HepG2 (cell line): ENCODE results near the gene HLA-DMB. TPM values are rescaled to one million over a fixed set of nuclear protein-coding genes. Genes with fewer than 3 reads are reported as not detected.
A peak's percentile ranks its signal among the peaks of the same experiment; 100 is the strongest.

ENCODE experiments used
- ASH2L ChIP-seq: fragments of 300-600, 200-600 bp; sonication (generic); IDR thresholded peaks from 2 replicates; pipeline ENCODE4 v1.7.0; 2017; ENCODE audit warnings: low read depth, mild to moderate bottlenecking, moderate library complexity, mixed read lengths, low read length; ENCODE audit not compliant: insufficient read length
- ATRX ChIP-seq: sonication (generic); formaldehyde crosslinking; IDR thresholded peaks from 2 replicates; pipeline ENCODE4 v1.4.0; 2020; ENCODE audit warnings: missing genetic modification reagents, borderline replicate concordance
- E2F2 ChIP-seq: sonication (generic); formaldehyde crosslinking; IDR thresholded peaks from 2 replicates; pipeline ENCODE4 v1.4.0; 2020; ENCODE audit warnings: missing genetic modification reagents, borderline replicate concordance
- FOXA1 ChIP-seq, 2 experiments: fragments of 450-650 bp in 1 of 2; sonication (generic) in 1 of 2; formaldehyde crosslinking in 1 of 2; IDR thresholded peaks; 2 replicates each; pipeline versions ENCODE4 v1.4.0 to v1.6.1; 2016 to 2020; ENCODE audit warnings: missing genetic modification reagents in 1 of 2
- PCBP1 ChIP-seq: fragments of 200-400 bp; formaldehyde crosslinking; IDR thresholded peaks from 2 replicates; pipeline ENCODE4 v1.6.1; 2017; ENCODE audit warnings: mild to moderate bottlenecking, low read depth, low read length, borderline replicate concordance
- PTBP1 ChIP-seq: fragments of 200-400 bp; formaldehyde crosslinking; IDR thresholded peaks from 2 replicates; pipeline ENCODE4 v1.6.1; 2018; ENCODE audit warnings: low read length, low read depth; ENCODE audit not compliant: poor library complexity, severe bottlenecking
- TFDP1 ChIP-seq: IDR thresholded peaks from 2 replicates; pipeline ENCODE4 v1.6.1; 2016; ENCODE audit warnings: missing compliant biosample characterization, missing genetic modification reagents, borderline replicate concordance
- TMF1 ChIP-seq: sonication (generic); formaldehyde crosslinking; IDR thresholded peaks from 2 replicates; pipeline ENCODE4 v1.8.1; 2022; ENCODE audit warnings: low read depth, missing genetic modification reagents
- ZBTB14 ChIP-seq: sonication (generic); formaldehyde crosslinking; IDR thresholded peaks from 2 replicates; pipeline ENCODE4 v1.4.0; 2020; ENCODE audit warnings: missing genetic modification reagents
- ZBTB43 ChIP-seq: sonication (generic); formaldehyde crosslinking; conservative IDR thresholded peaks from 2 replicates; pipeline ENCODE4 v1.4.0; 2020; ENCODE audit warnings: missing genetic modification reagents
- ZFAT ChIP-seq: sonication (generic); formaldehyde crosslinking; conservative IDR thresholded peaks from 2 replicates; pipeline ENCODE4 v1.8.1; 2023; ENCODE audit warnings: missing genetic modification reagents, inconsistent platforms
- ZFX ChIP-seq: sonication (generic); formaldehyde crosslinking; IDR thresholded peaks from 2 replicates; pipeline ENCODE4 v1.4.0; 2020; ENCODE audit warnings: mild to moderate bottlenecking, low read depth, missing genetic modification reagents, moderate library complexity
- ZHX2 ChIP-seq, 2 experiments: sonication (generic) in 1 of 2; formaldehyde crosslinking in 1 of 2; IDR thresholded peaks; 2 replicates each; pipeline versions ENCODE4 v1.6.1 to v1.9.0; 2014 to 2022; ENCODE audit warnings: antibody characterized with exemption in 1 of 2, borderline replicate concordance in 1 of 2, inconsistent platforms in 1 of 2, low read depth in 1 of 2, missing genetic modification reagents in 1 of 2
- ZIK1 ChIP-seq: sonication (generic); formaldehyde crosslinking; IDR thresholded peaks from 2 replicates; pipeline ENCODE4 v1.5.0; 2020; ENCODE audit warnings: mild to moderate bottlenecking, low read depth, missing genetic modification reagents, borderline replicate concordance
- ZNF550 ChIP-seq: sonication (generic); formaldehyde crosslinking; IDR thresholded peaks from 2 replicates; pipeline ENCODE4 v1.4.0; 2020; ENCODE audit warnings: mild to moderate bottlenecking, missing genetic modification reagents, borderline replicate concordance
- polyA plus RNA-seq, 8 experiments: library from polyadenylated mRNA; depleted of rRNA in 3 of 8; stranded (reverse) in 7 of 8; unstranded in 1 of 8; fragments of >200 nt; fragmentation: Illumina TruSeq in 4 of 8; extraction: Trizol in 4 of 8; gene quantifications; 2 replicates each; pipeline versions ENCODE4 v1.2.1 to v1.2.3, GENCODE V29; 2011 to 2016; ENCODE audit warnings: low read depth in 4 of 8, missing spikeins in 1 of 8, mixed read lengths in 1 of 8; ENCODE audit not compliant: insufficient read depth in 1 of 8
- total RNA-seq, 5 experiments: library from RNA; depleted of rRNA; stranded (reverse); fragments of >200 nt; fragmentation: Illumina TruSeq; extraction: Trizol; gene quantifications; 2 replicates each; pipeline ENCODE4 v1.2.3, GENCODE V29; 2016; ENCODE audit warnings: low read depth in 1 of 5

The HLA-DMB gene
- total and polyA plus RNA-seq, 2 of the 13 experiments (the other 11 are each of a cell fraction or from before 2014, with no cell fraction given), result not detected

GRCh38 chr6:32971581-32972352, 30.9 kb upstream of the HLA-DMB start (continued):
- TF ChIP-seq ZFX (CRISPR knock-in tag) (peak; percentile 55; the same call in 1 of the 2 replicates), ZFAT (no peak; the same call in 1 of the 2 replicates), ZBTB14 (CRISPR knock-in tag) (peak; percentile 99), TMF1 (CRISPR knock-in tag) (no peak; the same call in 1 of the 2 replicates), ASH2L (no peak), ZNF550 (CRISPR knock-in tag) (peak; percentile 10; the same call in 1 of the 2 replicates), ZHX2 (IDR thresholded peaks at IDR 0.05; ENCODE audit: low read depth) (peak; percentile 80), ZHX2 (CRISPR knock-in tag; IDR thresholded peaks at IDR 0.05; ENCODE audit: borderline replicate concordance) (no peak), ZBTB43 (CRISPR knock-in tag) (peak; percentile 75), PCBP1 (0 out of 2 replicates have a peak, but pooled peaks have one; percentile 45), ZIK1 (CRISPR knock-in tag) (no peak; the same call in none of the 2 replicates), FOXA1 (IDR thresholded peaks at IDR 0.05) (no peak), FOXA1 (CRISPR knock-in tag; IDR thresholded peaks at IDR 0.05) (no peak), PTBP1 (peak; percentile 43), E2F2 (CRISPR knock-in tag) (no peak), TFDP1 (CRISPR knock-in tag) (peak; percentile 96), ATRX (CRISPR knock-in tag) (no peak)
